Measurements from ENCODE around the gene USP35. TPM values are rescaled to one million over a fixed set of nuclear protein-coding genes. Genes with fewer than 3 reads are reported as not detected.
"Not testable (repeated sequence)": the region's sequence is repeated elsewhere in the genome, so short reads cannot be mapped to it uniquely, and the experiment has no call there.

The USP35 gene
- total RNA-seq, 2 donors from 2014 or later = 38.8 to 44.1 TPM

DNA sequence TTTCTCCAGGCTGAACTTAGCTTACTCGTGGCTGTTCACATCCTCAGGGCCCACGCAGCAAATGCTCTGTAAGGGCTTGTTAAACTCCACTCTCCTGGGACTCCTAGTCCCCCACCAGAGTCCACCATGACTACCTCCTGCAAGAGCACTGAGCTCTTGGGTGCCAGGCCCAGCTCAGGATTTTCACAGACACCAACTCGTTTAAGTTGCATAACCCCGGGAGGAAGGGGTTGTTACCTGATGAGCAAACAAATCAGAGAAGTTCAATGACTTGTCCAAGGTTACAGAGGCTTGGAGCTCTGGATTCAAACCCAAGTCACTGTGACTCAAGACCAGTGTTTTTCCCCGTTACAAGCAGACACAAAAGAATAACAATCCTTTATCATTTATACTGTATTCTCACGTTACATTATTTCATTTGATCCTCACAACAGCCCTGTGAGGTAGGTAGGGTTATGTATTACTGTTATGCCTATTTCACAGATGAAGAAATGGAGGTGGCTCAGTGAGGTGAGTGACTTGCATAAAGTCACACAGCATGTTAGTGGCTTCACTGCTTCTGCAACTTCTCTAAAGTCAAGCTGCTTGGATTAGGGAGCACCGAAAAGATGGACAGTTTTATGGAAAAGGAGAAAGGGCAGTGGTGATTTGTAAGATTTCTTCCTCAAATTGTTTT, 17.7 kb upstream of the USP35 start:
- no peak for ATAC-seq (ENCODE audit: insufficient number of reproducible peaks, low FRiP score, low read depth)
- H3K27me3 ChIP-seq (replicated peaks; ENCODE audit: insufficient read depth) = no peaks in the 10 kb centered on the region
- TF ChIP-seq, protein P1, sequence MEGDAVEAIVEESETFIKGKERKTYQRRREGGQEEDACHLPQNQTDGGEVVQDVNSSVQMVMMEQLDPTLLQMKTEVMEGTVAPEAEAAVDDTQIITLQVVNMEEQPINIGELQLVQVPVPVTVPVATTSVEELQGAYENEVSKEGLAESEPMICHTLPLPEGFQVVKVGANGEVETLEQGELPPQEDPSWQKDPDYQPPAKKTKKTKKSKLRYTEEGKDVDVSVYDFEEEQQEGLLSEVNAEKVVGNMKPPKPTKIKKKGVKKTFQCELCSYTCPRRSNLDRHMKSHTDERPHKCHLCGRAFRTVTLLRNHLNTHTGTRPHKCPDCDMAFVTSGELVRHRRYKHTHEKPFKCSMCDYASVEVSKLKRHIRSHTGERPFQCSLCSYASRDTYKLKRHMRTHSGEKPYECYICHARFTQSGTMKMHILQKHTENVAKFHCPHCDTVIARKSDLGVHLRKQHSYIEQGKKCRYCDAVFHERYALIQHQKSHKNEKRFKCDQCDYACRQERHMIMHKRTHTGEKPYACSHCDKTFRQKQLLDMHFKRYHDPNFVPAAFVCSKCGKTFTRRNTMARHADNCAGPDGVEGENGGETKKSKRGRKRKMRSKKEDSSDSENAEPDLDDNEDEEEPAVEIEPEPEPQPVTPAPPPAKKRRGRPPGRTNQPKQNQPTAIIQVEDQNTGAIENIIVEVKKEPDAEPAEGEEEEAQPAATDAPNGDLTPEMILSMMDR (IDR thresholded peaks at IDR 0.05) = no peak
- peak overlapping the region; percentile 91 to 96 for H3K27ac ChIP-seq
- peaks cover 20% of the 10 kb centered on the region for H3K36me3 ChIP-seq
- H3K4me1 ChIP-seq (ENCODE audit: control insufficient read depth in 1 of 2, low read depth in 2 of 2) = peaks cover 15 to 61% of the 10 kb centered on the region in 2 donors
- no peaks in the 10 kb centered on the region for H3K9me3 ChIP-seq
- DNase-seq (ENCODE audit: low spot score) = no peak
- no peak overlapping the region for H3K4me3 ChIP-seq

DNA sequence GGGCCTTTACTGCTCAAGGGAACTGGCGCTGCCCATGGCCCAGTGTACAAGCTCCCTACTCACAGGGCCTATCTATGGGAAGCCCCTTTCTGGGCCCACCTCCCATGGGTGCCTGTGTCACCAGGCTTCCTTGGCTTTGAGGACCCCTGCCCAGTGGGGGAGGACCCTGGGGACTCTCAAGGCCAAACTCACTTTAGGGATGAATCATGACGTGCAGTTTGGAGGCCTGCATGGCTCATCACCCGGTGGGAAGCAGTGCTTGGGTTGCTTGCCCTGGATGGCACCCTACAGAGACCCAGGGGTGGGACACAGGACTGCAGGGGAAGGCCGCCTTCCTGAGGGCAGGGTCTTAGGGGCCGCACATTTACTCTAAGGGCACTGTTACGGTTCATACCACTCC, 16.8 kb upstream of the USP35 start:
- Histone ChIP-seq H3K9me3 (no peaks in the 10 kb centered on the region), H3K4me3 (no peak overlapping the region), H3K27ac (peak overlapping the region; percentile 91 to 96), H3K36me3 (peaks cover 20% of the 10 kb centered on the region), H3K4me1 (ENCODE audit: control insufficient read depth in 1 of 2, low read depth in 2 of 2) (peaks cover 15 to 55% of the 10 kb centered on the region in 2 donors), H3K27me3 (replicated peaks; ENCODE audit: insufficient read depth) (no peaks in the 10 kb centered on the region)
- DNase-seq (ENCODE audit: low spot score) (no peak), ATAC-seq (ENCODE audit: insufficient number of reproducible peaks, low FRiP score, low read depth) (no peak)
- TF ChIP-seq, protein P1 (IDR thresholded peaks at IDR 0.05) = no peak

DNA sequence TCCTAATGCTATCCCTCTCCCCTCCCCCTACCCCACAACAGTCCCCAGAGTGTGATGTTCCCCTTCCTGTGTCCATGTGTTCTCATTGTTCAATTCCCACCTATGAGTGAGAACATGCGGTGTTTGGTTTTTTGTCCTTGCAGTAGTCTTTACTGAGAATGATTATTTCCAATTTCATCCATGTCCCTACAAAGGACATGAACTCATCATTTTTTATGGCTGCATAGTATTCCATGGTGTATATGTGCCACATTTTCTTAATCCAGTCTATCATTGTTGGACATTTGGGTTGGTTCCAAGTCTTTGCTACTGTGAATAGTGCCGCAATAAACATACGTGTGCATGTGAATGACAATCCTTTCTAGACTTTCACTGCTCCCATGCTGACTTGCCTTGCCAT, 12.9 kb upstream of the USP35 start:
- Histone ChIP-seq H3K36me3 (peaks cover 20% of the 10 kb centered on the region), H3K4me1 (ENCODE audit: control insufficient read depth in 1 of 2, low read depth in 2 of 2) (peaks cover 3 to 41% of the 10 kb centered on the region in 2 donors)
- H3K9me3 ChIP-seq; H3K27ac ChIP-seq; H3K4me3 ChIP-seq; DNase-seq (ENCODE audit: low spot score); H3K27me3 ChIP-seq (replicated peaks; ENCODE audit: insufficient read depth); ATAC-seq (ENCODE audit: insufficient number of reproducible peaks, low FRiP score, low read depth): not testable (repeated sequence)

DNA sequence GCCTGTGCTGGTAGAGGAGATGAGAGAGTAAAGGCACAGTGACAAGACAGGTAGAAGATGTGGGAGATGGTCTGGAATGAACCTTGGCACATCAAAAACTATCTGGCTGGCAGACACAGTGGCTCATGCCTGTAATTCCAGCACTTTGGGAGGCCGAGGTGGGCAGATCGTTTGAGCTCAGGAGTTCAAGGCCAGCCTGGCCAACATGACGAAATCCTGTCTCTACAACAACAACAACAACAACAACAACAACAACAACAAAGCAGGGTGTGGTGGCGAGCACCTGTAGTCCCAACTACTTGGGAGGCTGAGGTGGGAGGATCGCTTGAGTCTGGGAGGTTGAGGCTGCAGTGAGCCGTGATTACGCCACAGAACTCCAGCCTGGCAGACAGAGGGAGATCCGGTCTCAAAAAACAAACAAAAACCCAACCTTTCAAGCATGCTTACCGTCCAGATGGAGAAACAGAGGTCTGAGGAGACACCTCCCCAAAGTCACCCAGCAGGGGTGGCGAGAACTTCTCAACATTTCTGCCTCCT, 12.0 kb upstream of the USP35 start:
- no peak overlapping the region for H3K27ac ChIP-seq
- H3K4me3 ChIP-seq = no peak overlapping the region
- DNase-seq (ENCODE audit: low spot score) (no peak), ATAC-seq (ENCODE audit: insufficient number of reproducible peaks, low FRiP score, low read depth) (no peak)
- peaks cover 19% of the 10 kb centered on the region for H3K36me3 ChIP-seq
- no peaks in the 10 kb centered on the region for H3K27me3 ChIP-seq (replicated peaks; ENCODE audit: insufficient read depth)
- TF ChIP-seq, protein P1 (IDR thresholded peaks at IDR 0.05) = no peak
- no peaks in the 10 kb centered on the region for H3K9me3 ChIP-seq
- H3K4me1 ChIP-seq (ENCODE audit: control insufficient read depth in 1 of 2, low read depth in 2 of 2) = peaks cover 3 to 33% of the 10 kb centered on the region in 2 donors

DNA sequence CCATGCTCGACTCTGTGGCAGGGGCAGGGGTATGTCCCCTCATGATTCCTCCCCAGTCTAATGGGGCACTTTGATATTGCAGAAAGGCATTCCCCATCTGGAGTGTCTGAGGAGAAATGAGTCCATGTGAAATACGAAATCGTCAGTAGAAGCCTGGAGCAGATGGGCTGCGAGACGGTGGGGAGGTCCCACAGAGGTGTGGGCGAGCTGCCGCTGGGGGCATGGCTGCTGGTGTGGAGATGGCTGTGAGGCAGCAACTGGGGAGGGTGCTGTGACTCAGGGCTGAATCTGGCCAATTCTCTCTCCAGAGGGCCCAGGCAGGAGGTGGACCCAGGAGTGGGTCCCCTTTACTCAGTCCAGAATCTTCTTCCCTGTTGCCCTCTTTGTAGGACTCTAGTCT, 11.5 kb upstream of the USP35 start:
- ATAC-seq (ENCODE audit: insufficient number of reproducible peaks, low FRiP score, low read depth) (no peak), DNase-seq (ENCODE audit: low spot score) (no peak)
- Histone ChIP-seq H3K27ac (no peak overlapping the region), H3K36me3 (peaks cover 14% of the 10 kb centered on the region), H3K27me3 (replicated peaks; ENCODE audit: insufficient read depth) (no peaks in the 10 kb centered on the region), H3K9me3 (no peaks in the 10 kb centered on the region), H3K4me1 (ENCODE audit: control insufficient read depth in 1 of 2, low read depth in 2 of 2) (peaks cover 3 to 29% of the 10 kb centered on the region in 2 donors), H3K4me3 (no peak overlapping the region)
- TF ChIP-seq, protein P1 (IDR thresholded peaks at IDR 0.05) = no peak

Data from thoracic aorta (tissue), 2 donors.